Left colon (tissue), 2 donors: ENCODE results near the gene AKAP8L. TPM values are rescaled to one million over a fixed set of nuclear protein-coding genes. Genes with fewer than 3 reads are reported as not detected.
A peak's percentile ranks its signal among the peaks of the same experiment; 100 is the strongest.

ENCODE experiments used
- ATAC-seq: fragments of 200-7000 bp; cut with Tn5 transposase; one replicate; pipeline ENCODE4 v1.9.1; 2020; ENCODE audit warnings: mild to moderate bottlenecking, moderate library complexity
- DNase-seq, 2 donors: peaks; one replicate each; pipeline ENCODE4 v3.0.0-alpha.2; 2020
- intact Hi-C, 2 donors: fragments of 100-400 bp; cut with DNase I in 1 of 2; cut with micrococcal nuclease in 1 of 2; formaldehyde crosslinking; loops; one replicate each; pipeline versions ENCODE4 v1.11.2 to v1.14.0; 2022; cut with DNase I, micrococcal nuclease
- microRNA-seq, 2 donors: library from miRNA; unstranded; fragments of <30 nt; microRNA quantifications; one replicate each; pipeline versions ENCODE4 v1.1.0 to v1.2.0, GENCODE V29; 2020
- total RNA-seq, 2 donors: library from RNA; stranded (reverse); fragmentation: NEBNext Ultra II Directional; extraction: Animal tissue kit (Norgen Biotek cat#: 25700); gene quantifications; one replicate each; pipeline ENCODE4 v1.2.1, GENCODE V29; 2021
- donor health status: DM: no; HTN: no; CAD: no.
- donor health status: DM: yes; HTN: yes; CAD: no.

The AKAP8L gene
- total RNA-seq, 2 donors from 2014 or later = 63.4 to 75.1 TPM

DNA sequence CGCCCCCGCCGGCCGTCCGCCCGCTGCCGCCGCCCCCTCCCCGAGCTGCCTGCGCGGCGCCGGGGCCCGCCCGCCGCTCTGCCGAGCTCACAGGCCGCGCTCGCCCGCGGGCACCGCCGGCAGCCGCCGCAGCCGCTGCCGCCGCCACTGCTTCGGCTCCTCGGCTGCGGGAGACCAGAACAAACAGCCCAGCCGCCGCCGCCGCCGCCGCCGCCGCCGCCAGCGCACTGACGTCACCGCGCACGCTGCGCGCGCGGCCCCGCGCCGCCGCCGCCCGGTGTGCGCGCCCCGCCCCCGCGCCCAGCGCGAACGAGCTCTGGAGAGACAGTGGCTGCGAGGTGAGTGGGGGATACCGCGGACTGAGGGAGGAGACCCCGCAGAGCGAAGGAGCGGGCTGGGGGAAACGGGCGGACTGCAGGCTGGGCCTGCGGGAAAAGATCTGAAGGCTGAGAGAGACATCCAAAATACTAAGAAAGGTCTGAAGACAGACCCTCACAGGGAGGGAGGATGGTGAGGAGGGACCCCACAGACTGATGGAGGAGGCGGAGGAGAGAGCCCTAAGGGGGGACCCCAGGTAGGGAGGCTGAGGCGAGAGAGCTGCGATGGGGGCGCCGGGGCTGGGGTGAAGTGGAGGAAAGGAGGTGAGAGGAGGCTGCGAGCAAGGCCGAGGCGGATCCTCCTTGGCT, 86.3 kb downstream of the AKAP8L start, which contains the start of gene BRD4:
Gene BRD4 (minus strand): TSS at position 229 of the 686 bp plus-strand sequence. CDS start 59,440 bp downstream, outside the sequence.
- intact Hi-C loops = no loop called here
- DNase-seq (peak; percentile 64 to 83), ATAC-seq (peak; percentile 86)

DNA sequence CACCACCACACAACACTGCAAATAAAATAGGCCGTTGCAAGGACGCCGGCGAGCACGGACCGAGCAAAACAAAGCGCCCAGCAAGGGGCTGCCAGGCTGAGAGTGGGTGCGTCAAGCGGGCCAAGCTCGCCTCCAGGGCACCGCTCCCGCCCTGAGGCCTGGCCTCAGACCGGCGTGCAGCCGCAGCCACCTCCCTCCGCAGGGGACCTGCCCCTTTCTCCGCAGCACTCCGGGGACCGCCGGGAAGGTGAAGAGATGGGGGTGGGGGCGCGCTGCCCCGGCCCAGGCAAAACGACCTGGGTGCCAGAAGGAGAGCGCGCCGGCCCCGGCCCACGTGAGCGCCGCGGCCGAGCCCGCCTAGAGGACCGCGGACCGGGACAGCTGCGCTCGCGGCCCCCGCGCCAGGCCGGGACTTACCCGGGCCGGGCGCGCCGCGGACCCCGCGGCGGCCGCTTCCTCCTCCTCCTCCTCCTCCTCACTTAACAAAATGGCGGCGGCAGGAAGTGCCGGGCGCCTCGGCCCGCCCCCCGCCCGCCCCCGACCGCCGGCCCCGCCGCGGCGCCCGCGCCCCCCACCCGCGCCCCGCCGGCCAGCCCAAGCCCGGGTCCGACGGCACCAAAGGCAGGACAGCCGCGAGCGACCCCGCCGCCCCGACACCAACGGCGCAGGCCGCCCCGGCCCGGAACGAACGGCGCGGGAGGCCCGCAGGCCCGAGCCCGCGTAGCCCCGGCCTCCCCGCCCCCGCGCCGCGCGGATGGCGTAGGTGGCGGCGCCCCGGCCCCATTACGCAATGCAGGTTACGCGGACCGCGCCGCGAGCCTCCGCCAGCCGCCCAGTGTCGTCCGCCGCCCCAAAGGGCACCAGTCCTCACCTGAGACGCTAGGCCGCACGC, 87.1 kb downstream of the AKAP8L start:
- intact Hi-C loops = no loop called here
- ATAC-seq = peak; percentile 62
- peak; percentile 50 to 63 for DNase-seq

DNA sequence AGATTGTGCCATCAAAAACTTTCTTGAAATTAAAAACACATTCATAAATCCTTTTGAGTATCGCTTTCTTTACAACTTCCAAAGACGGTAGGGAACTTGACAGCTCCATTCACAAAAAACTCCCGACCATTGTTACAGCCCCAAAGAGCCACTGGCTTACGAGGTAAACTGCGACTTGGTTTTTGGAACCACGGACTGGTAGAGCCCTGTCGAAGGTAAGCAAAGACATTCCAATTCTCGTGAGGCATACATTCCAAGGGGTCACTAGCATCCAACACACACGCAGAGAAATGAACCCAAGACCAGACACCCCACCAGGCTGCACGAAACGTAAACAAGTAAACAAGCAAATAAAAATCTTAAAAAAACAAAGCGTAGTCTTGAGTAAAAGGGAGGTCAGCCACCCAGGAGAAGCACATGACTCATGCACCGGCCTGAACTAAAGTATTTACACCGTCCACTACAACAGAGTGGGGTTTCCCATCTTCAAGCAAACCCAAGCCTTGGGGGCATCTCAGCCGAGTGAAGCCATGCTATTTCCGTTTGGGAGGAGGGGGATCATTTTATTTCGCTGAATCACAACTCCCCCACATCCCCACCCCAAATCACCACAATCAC, 87.9 kb downstream of the AKAP8L start:
- intact Hi-C loops = no loop called here
- DNase-seq (no peak), ATAC-seq (peak; percentile 34)

Small RNA genes lying within 50 kb of the gene (microRNA-seq; reads per million reads assigned to microRNA genes)
- gene MIR1470 = 0 reads per million in 2 donors

Other genes starting within 250 kb of the AKAP8L start
- 10 to 100 TPM in 1 of 2 donors, 1 to 10 TPM in 1; 6.1 to 12.2 TPM for gene NOTCH3, start 218.0 kb downstream of the AKAP8L start, total RNA-seq
- gene EPHX3, start 186.5 kb downstream of the AKAP8L start, total RNA-seq = under 1 TPM; 0.39 to 0.58 TPM
- gene BRD4, start 86.4 kb downstream of the AKAP8L start, total RNA-seq = 10 to 100 TPM; 64.6 to 90.7 TPM
- gene AKAP8, start 39.2 kb downstream of the AKAP8L start, total RNA-seq = 10 to 100 TPM; 38.3 to 44.3 TPM
- gene WIZ, start 31.0 kb upstream of the AKAP8L start, total RNA-seq = 10 to 100 TPM; 24.5 to 24.8 TPM
- gene RASAL3, start 45.6 kb upstream of the AKAP8L start, total RNA-seq = 1 to 10 TPM; 3.4 to 4.4 TPM
- not detected for gene PGLYRP2, start 60.5 kb upstream of the AKAP8L start, total RNA-seq
- not detected for gene CYP4F22, start 89.5 kb upstream of the AKAP8L start, total RNA-seq
- gene CYP4F8, start 196.2 kb upstream of the AKAP8L start, total RNA-seq = under 1 TPM in 1 of 2 donors, not detected in 1; 0.09 TPM
- 1 to 10 TPM; 7.1 to 8.0 TPM for gene CYP4F3, start 221.9 kb upstream of the AKAP8L start, total RNA-seq